ENCODE measurements around the gene ARRDC5. TPM values are rescaled to one million over a fixed set of nuclear protein-coding genes. Genes with fewer than 3 reads are reported as not detected.

The ARRDC5 gene
- total RNA-seq, 1 experiment from 2014 or later = not detected

- DNase-seq = no peak
- Histone ChIP-seq H2BK20ac (ENCODE audit: low read depth, low read length, poor library complexity, severe bottlenecking) (no peak overlapping the region), H2AK5ac (ENCODE audit: insufficient read length, low read length) (no peak overlapping the region), H3K9ac (ENCODE audit: extremely low read depth, insufficient read length, low read length) (no peak overlapping the region), H3K79me1 (ENCODE audit: insufficient read depth, low read depth, low read length, poor library complexity, severe bottlenecking) (no peaks in the 10 kb centered on the region), H3K23ac (ENCODE audit: insufficient read length, low read depth, low read length) (no peak overlapping the region), H3K14ac (ENCODE audit: insufficient read depth, low read length) (no peak overlapping the region), H4K91ac (ENCODE audit: insufficient read length, low read depth, low read length) (no peak overlapping the region), H3T11ph (ENCODE audit: low read length) (no peak overlapping the region), H3K27me3 (ENCODE audit: insufficient read depth, low read length) (no peaks in the 10 kb centered on the region), H4K20me1 (ENCODE audit: control insufficient read depth, insufficient read depth, insufficient read length) (no peaks in the 10 kb centered on the region), H4K8ac (replicated peaks; ENCODE audit: insufficient read length, low read depth, low read length) (no peak overlapping the region), H3K4me2 (ENCODE audit: insufficient read depth, insufficient read length, low read length) (no peak overlapping the region), H2AFZ (ENCODE audit: low read length) (no peak overlapping the region), H2BK120ac (ENCODE audit: low read depth, low read length, poor library complexity, severe bottlenecking) (no peak overlapping the region), H3K9me3 (ENCODE audit: control insufficient read depth, low read depth, low read length) (no peaks in the 10 kb centered on the region), H3K79me2 (ENCODE audit: insufficient read depth, low read length) (no peaks in the 10 kb centered on the region), H2BK12ac (ENCODE audit: insufficient read length, low read depth, low read length) (no peak overlapping the region), H3K27ac (ENCODE audit: insufficient read length, low read depth, low read length) (no peak overlapping the region), H3K4ac (ENCODE audit: low read depth, low read length) (no peak overlapping the region), H2BK5ac (ENCODE audit: insufficient read length, low read length) (no peak overlapping the region), H3K23me2 (ENCODE audit: insufficient read length, low read depth, low read length, poor library complexity, severe bottlenecking) (no peaks in the 10 kb centered on the region), H3K18ac (ENCODE audit: insufficient read length, low read depth, low read length) (no peak overlapping the region), H4K5ac (ENCODE audit: insufficient read length, low read depth, low read length) (no peak overlapping the region), H2BK15ac (ENCODE audit: low read depth, low read length) (no peak overlapping the region), H3K56ac (ENCODE audit: insufficient read length, low read depth, low read length) (no peak overlapping the region), H3K4me1 (ENCODE audit: insufficient read depth, low read length) (no peaks in the 10 kb centered on the region)
- Mint-ChIP-seq H3K27ac (peak overlapping the region in 1 of 3 experiments; percentile 64; a peak in 1 of 7 replicates), H3K9me3 (no peaks in the 10 kb centered on the region), H3K4me3 (no peak overlapping the region), H3K4me1 (no peaks in the 10 kb centered on the region), H3K27me3 (ENCODE audit: low read depth) (no peaks in the 10 kb centered on the region), H3K36me3 (ENCODE audit: insufficient read depth in 1 of 3, low read depth in 3 of 3) (peaks cover 38 to 84% (median 80%) of the 10 kb centered on the region in 3 experiments)
- no CpG with 5 or more reads among the region's 6 CpGs for WGBS (ENCODE audit: extremely low coverage, insufficient read length, low lambda C conversion rate)
- TF ChIP-seq CTCF (conservative IDR thresholded peaks at IDR 0.05) = no peak
These were observed 59.1 kb downstream of the ARRDC5 start for GRCh38 chr19:4843647-4843965.

Small RNA genes lying within 50 kb of the gene (microRNA-seq; reads per million reads assigned to microRNA genes)
- gene MIR4747 (ENCODE audit: borderline microRNAs expressed) = 0.70 reads per million

Other genes starting within 250 kb of the ARRDC5 start
- 43.4 and 47.0 TPM in 2 replicates for gene MYDGF, start 232.6 kb downstream of the ARRDC5 start, total RNA-seq (2021)
- gene DPP9, start 179.1 kb downstream of the ARRDC5 start, total RNA-seq (2021) = 43.3 and 46.4 TPM in 2 replicates
- 20.0 and 21.0 TPM in 2 replicates for gene FEM1A, start 111.2 kb downstream of the ARRDC5 start, total RNA-seq (2021)
- gene TICAM1, start 71.2 kb downstream of the ARRDC5 start, total RNA-seq (2021) = 0.48 and 0.57 TPM in 2 replicates
- 61.8 and 63.7 TPM in 2 replicates for gene PLIN3, start 35.2 kb downstream of the ARRDC5 start, total RNA-seq (2021)
- gene UHRF1, start 6.6 kb upstream of the ARRDC5 start, total RNA-seq (2021) = 106 and 111 TPM in 2 replicates
- gene KDM4B, start 66.2 kb upstream of the ARRDC5 start, total RNA-seq (2021) = 41.8 and 43.7 TPM in 2 replicates

Data from H9 (cell line).